Measurements from ENCODE around the gene CASKIN1.

Gene CASKIN1

GRCh38 chr16:2226245-2226793, 29.9 kb upstream of the CASKIN1 start:
- no peak overlapping the region for H3K27ac ChIP-seq
- no peaks in the 10 kb centered on the region for H4K20me1 ChIP-seq (ENCODE audit: insufficient read depth)
- peaks cover 16% of the 10 kb centered on the region for H3K4me1 ChIP-seq (ENCODE audit: low read depth, poor library complexity, severe bottlenecking)
- no peak overlapping the region for H2AFZ ChIP-seq (ENCODE audit: low read depth)
- H3K9ac ChIP-seq = no peak overlapping the region
- H3K4me2 ChIP-seq = no peak overlapping the region
- no peaks in the 10 kb centered on the region for H3K36me3 ChIP-seq (ENCODE audit: insufficient read depth)
- H3K79me2 ChIP-seq (ENCODE audit: insufficient read depth, low read depth) = peaks cover 48% of the 10 kb centered on the region
- H3K27me3 ChIP-seq (ENCODE audit: insufficient read depth, low read depth) = no peaks in the 10 kb centered on the region
- no peak overlapping the region for H3K4me3 ChIP-seq (IDR thresholded peaks at IDR 0.05; ENCODE audit: insufficient read depth, low read depth, low read length)
- TF ChIP-seq CTCF (conservative IDR thresholded peaks at IDR 0.05; ENCODE audit: low read depth, low read length) = no peak

- H2AFZ ChIP-seq (ENCODE audit: low read depth) = peak overlapping the region; percentile 75
- H3K79me2 ChIP-seq (ENCODE audit: insufficient read depth, low read depth) = peaks cover 48% of the 10 kb centered on the region
- H3K4me1 ChIP-seq (ENCODE audit: low read depth, poor library complexity, severe bottlenecking) = peaks cover 16% of the 10 kb centered on the region
- no peaks in the 10 kb centered on the region for H3K36me3 ChIP-seq (ENCODE audit: insufficient read depth)
- no peak overlapping the region for H3K4me3 ChIP-seq (IDR thresholded peaks at IDR 0.05; ENCODE audit: insufficient read depth, low read depth, low read length)
- no peak for TF ChIP-seq CTCF (conservative IDR thresholded peaks at IDR 0.05; ENCODE audit: low read depth, low read length)
- H3K27me3 ChIP-seq (ENCODE audit: insufficient read depth, low read depth) = no peaks in the 10 kb centered on the region
- no peaks in the 10 kb centered on the region for H4K20me1 ChIP-seq (ENCODE audit: insufficient read depth)
- peak overlapping the region; percentile 88 for H3K9ac ChIP-seq
- peak overlapping the region; percentile 99 for H3K4me2 ChIP-seq
- H3K27ac ChIP-seq = peak overlapping the region; percentile 53
These were observed 27.6 kb upstream of the CASKIN1 start for GRCh38 chr16:2223942-2224486.

GRCh38 chr16:2223221-2223941, 27.0 kb upstream of the CASKIN1 start, which contains the start of gene E4F1:
Gene E4F1, plus strand, starts transcription at chr16:2223591. Its CDS starts 23 bp downstream, at chr16:2223614.
- peak within 1 kb of the TSS; percentile 53 for H3K27ac ChIP-seq
- H3K4me2 ChIP-seq = peak within 1 kb of the TSS; percentile 99
- peak within 1 kb of the TSS; percentile 88 for H3K9ac ChIP-seq
- H3K27me3 ChIP-seq (ENCODE audit: insufficient read depth, low read depth) = no peaks in the 10 kb centered on the region
- no peak within 1 kb of the TSS for H3K4me3 ChIP-seq (IDR thresholded peaks at IDR 0.05; ENCODE audit: insufficient read depth, low read depth, low read length)
- H4K20me1 ChIP-seq (ENCODE audit: insufficient read depth) = no peaks in the 10 kb centered on the region
- peaks cover 48% of the 10 kb centered on the region for H3K79me2 ChIP-seq (ENCODE audit: insufficient read depth, low read depth)
- peaks cover 16% of the 10 kb centered on the region for H3K4me1 ChIP-seq (ENCODE audit: low read depth, poor library complexity, severe bottlenecking)
- no peaks in the 10 kb centered on the region for H3K36me3 ChIP-seq (ENCODE audit: insufficient read depth)
- no peak for TF ChIP-seq CTCF (conservative IDR thresholded peaks at IDR 0.05; ENCODE audit: low read depth, low read length)
- H2AFZ ChIP-seq (ENCODE audit: low read depth) = peak within 1 kb of the TSS; percentile 75

- Histone ChIP-seq H3K36me3 (ENCODE audit: insufficient read depth) (no peaks in the 10 kb centered on the region), H3K4me1 (ENCODE audit: low read depth, poor library complexity, severe bottlenecking) (peaks cover 14% of the 10 kb centered on the region)
These were observed 19.9 kb upstream of the CASKIN1 start for GRCh38 chr16:2216330-2216729.

More at GRCh38 chr16:2216330-2216729, 19.9 kb upstream of the CASKIN1 start:
- H3K79me2 ChIP-seq (ENCODE audit: insufficient read depth, low read depth) = peaks cover 15% of the 10 kb centered on the region
- no peaks in the 10 kb centered on the region for H4K20me1 ChIP-seq (ENCODE audit: insufficient read depth)
- H2AFZ ChIP-seq (ENCODE audit: low read depth) = no peak overlapping the region
- H3K27me3 ChIP-seq (ENCODE audit: insufficient read depth, low read depth) = no peaks in the 10 kb centered on the region
- no peak overlapping the region for H3K4me3 ChIP-seq (IDR thresholded peaks at IDR 0.05; ENCODE audit: insufficient read depth, low read depth, low read length)
- H3K4me2 ChIP-seq = no peak overlapping the region; the same call in 1 of the 2 replicates
- TF ChIP-seq CTCF (conservative IDR thresholded peaks at IDR 0.05; ENCODE audit: low read depth, low read length) = no peak
- H3K9ac ChIP-seq = no peak overlapping the region
- no peak overlapping the region for H3K27ac ChIP-seq

Measured in KMS-11 (cell line).